HEK293T (cell line): ENCODE results near the gene ARHGAP42.

Experiments
- BHLHE40 ChIP-seq: fragments of 450-650 bp; IDR thresholded peaks from 2 replicates; pipeline ENCODE4 v1.6.1; 2016; ENCODE audit warnings: mild to moderate bottlenecking, moderate library complexity, borderline replicate concordance
- CTBP1 ChIP-seq: fragments of 450-650 bp; IDR thresholded peaks from 2 replicates; pipeline ENCODE4 v1.6.1; 2016; ENCODE audit warnings: borderline replicate concordance
- ELF4 ChIP-seq: fragments of 450-650 bp; IDR thresholded peaks from 2 replicates; pipeline ENCODE4 v1.6.1; 2017; ENCODE audit warnings: antibody characterized with exemption
- FOXK2 ChIP-seq: fragments of 450-650 bp; IDR thresholded peaks from 2 replicates; pipeline ENCODE4 v1.6.1; 2016; ENCODE audit warnings: mild to moderate bottlenecking
- FOXM1 ChIP-seq: fragments of 450-650 bp; IDR thresholded peaks from 2 replicates; pipeline ENCODE4 v1.6.1; 2017; ENCODE audit warnings: mild to moderate bottlenecking, borderline replicate concordance
- L3MBTL2 ChIP-seq: fragments of 450-650 bp; conservative IDR thresholded peaks from 2 replicates; pipeline ENCODE4 v1.6.1; 2016; ENCODE audit warnings: mild to moderate bottlenecking
- LEF1 ChIP-seq: fragments of 450-650 bp; IDR thresholded peaks from 2 replicates; pipeline ENCODE4 v1.6.1; 2017; ENCODE audit warnings: mild to moderate bottlenecking, borderline replicate concordance
- NFRKB ChIP-seq: fragments of 450-650 bp; IDR thresholded peaks from 2 replicates; pipeline ENCODE4 v1.6.1; 2016; ENCODE audit warnings: mild to moderate bottlenecking, moderate library complexity
- SP1 ChIP-seq: fragments of 450-650 bp; IDR thresholded peaks from 2 replicates; pipeline ENCODE4 v1.6.1; 2017
- SUZ12 ChIP-seq: fragments of 450-650 bp; IDR thresholded peaks from 2 replicates; pipeline ENCODE4 v1.6.1; 2016; ENCODE audit warnings: mild to moderate bottlenecking
- ZNF384 ChIP-seq: fragments of 450-650 bp; IDR thresholded peaks from 2 replicates; pipeline ENCODE4 v1.6.1; 2016

- TF ChIP-seq SP1 = no peak
- TF ChIP-seq SUZ12 = no peak
- TF ChIP-seq FOXM1 = no peak
- TF ChIP-seq ZNF384 = no peak
- TF ChIP-seq ELF4 = no peak
- no peak for TF ChIP-seq BHLHE40
- no peak for TF ChIP-seq CTBP1
- no peak for TF ChIP-seq L3MBTL2
- TF ChIP-seq LEF1 = no peak
- no peak for TF ChIP-seq NFRKB
- TF ChIP-seq FOXK2 = no peak
Measured at GRCh38 chr11:100965346-100965745, 278.3 kb downstream of the ARHGAP42 start.
